ENCODE measurements around the gene MAP3K6.

- TF ChIP-seq CTCF (IDR thresholded peaks at IDR 0.05) (no peak), POLR2A (IDR thresholded peaks at IDR 0.05) (no peak)
Measured at GRCh38 chr1:27342391-27342777, 24.4 kb downstream of the MAP3K6 start.

Data from ovary (tissue), 3 donors.